NCI-H1694 (cell line): ENCODE data around the gene TTLL8.
"Not testable (repeated sequence)": the region's sequence is repeated elsewhere in the genome, so short reads cannot be mapped to it uniquely, and the experiment has no call there.

Source experiments
- DNase-seq: peaks from one replicate; lab custom pipeline; 2025; lab: John Stamatoyannopoulos, UW

The TTLL8 gene

DNA sequence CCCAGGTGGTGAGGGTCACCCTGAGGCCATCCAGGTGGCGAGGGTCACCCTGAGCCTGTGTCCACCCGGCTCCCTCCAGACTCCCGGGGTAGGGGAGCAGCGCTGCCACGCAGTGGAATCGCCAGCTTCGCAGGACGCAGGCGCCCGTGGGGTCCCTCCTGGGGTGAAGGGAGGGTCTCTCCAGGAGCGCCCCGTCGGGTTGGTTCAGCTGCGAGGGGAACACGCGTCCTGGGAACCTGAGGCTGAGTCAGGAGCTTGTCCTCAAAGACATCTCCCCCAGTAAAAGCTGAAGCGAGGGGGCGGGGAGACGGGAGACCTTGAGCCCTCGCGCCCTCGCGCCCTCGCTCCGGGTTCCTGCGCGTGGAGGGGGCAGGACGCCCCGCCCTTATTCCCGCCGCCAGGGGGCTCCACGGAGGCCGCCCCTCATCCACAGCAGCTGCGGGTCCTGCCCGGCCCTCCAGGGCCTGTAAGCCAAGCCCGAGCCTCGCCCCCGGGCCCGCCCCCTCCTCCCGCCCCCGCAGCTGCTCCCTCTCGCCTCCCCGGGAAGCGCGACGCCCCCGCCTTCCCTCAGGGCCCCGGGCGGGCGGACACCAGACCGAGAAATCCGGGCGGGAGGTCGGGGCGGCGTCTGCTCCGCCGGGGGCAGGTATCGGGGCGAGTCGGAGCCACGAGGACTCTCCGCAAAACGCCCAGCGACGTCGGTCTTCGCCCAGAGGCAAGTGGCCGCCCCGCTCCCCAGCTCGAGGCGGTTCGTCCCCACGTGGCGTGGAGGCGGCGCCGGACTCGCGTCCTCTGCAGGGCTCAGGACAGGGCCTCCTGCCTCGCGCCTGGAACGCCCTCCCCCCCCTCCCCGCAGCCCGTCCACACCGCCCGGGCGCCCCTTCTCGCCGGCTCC is 74.7 kb downstream of the TTLL8 start:
- DNase-seq = no peak

DNA sequence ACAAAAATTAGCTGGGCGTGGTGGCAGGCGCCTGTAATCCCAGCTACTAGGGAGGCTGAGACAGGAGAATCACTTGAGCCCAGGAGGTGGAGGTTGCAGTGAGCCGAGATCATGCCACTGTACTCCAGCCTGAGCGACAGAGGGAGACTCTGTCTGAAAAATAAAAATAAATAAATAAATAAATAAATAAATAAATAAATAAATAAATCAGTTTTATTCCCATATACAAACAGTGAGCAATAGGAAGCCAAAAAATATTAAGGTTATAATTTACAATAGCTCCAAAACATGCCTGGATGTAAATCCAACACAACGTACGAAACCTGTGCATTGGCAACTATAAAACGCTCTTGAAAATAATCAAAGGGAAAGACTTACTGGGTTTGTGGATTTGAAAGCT is 76.3 kb downstream of the TTLL8 start:
- not testable (repeated sequence) for DNase-seq

GRCh38 chr22:49979587-49980264 is 78.4 kb downstream of the TTLL8 start:
- DNase-seq = peak; percentile 47

- no peak for DNase-seq
These were observed 80.5 kb downstream of the TTLL8 start for GRCh38 chr22:49977578-49977977.

DNA sequence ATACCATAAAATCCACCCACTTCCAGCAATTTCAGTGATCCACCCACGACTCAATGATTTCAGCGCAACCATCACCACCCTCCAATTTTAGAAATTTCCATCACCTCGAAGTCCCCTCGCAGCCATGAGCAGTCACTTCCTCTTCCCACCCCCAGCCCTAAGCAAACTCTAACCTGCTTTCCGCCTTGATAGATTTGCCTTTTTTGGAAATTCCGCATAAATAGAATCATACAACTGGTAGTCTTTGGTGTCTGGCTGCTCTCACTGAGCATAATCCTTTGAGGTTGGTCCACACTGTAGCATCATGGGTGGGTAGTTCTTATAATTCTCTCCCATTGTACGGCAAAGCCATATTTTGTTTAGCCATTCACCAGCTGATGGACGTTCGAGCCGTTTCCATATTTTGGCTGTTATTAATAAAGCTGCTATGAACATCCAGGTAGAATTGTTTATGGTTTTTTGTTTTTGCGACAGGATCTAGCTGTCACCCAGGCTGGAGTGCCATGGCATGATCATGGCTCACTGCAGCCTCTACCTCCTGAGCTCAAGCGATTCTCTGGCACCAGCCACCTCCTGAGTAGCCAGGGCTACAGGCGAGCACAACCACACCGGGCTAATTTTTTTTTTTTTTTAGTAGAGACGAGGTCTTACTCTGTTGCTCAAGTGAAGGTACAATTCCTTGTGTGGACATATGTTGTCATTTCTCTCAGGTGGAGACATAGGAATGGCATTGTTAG is 81.5 kb downstream of the TTLL8 start:
- no peak for DNase-seq

- DNase-seq = no peak
These were observed 82.3 kb downstream of the TTLL8 start for GRCh38 chr22:49975543-49976389.

GRCh38 chr22:49973018-49973961 is 84.8 kb downstream of the TTLL8 start:
- DNase-seq = no peak

- DNase-seq = no peak
These were observed 85.7 kb downstream of the TTLL8 start for GRCh38 chr22:49972163-49973017.

GRCh38 chr22:49971232-49972162 is 86.6 kb downstream of the TTLL8 start:
- no peak for DNase-seq

- peak; percentile 90 for DNase-seq
These were observed 87.4 kb downstream of the TTLL8 start for GRCh38 chr22:49970528-49971231.

DNA sequence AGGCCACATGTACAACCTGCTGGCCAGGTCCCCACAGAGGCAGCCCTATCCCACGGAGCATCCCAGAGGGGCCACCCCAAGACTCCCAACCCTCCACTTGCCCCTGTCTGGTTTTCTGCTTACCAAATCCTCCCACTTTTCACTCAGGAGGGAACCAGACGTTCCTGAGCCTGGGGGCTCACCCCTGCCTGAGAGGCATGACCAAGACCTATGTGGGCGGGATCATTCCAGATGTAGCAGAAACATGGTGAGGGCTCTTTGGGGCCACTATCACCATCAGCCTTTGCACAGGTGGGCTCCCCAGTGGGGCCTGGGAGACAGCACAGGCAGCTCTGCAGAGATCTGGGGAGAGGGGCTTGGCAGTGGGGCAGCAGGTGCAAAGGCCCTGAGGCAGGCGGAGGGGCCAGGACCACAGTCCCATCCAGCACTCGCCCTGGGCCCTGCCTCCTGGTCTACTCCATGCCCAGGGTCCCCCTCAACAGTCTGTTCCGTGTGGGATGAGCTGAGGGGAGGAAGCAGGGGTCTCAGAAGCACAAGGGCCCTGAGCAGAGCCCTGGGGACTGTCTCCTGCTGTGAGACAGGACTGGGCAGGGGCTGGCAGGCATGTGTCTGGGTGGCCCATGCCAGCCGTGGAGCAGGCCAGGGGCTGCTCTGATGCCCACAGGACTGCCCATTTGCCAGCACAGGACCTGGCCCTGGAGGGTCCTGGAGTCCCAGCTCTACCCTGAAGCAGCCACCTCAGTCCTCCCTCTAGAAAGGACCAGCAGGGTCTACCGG is 88.2 kb downstream of the TTLL8 start:
- no peak for DNase-seq

- DNase-seq = no peak
These were observed 89.1 kb downstream of the TTLL8 start for GRCh38 chr22:49968831-49969661.
